ENCODE data around the gene MTCL1.

DNA sequence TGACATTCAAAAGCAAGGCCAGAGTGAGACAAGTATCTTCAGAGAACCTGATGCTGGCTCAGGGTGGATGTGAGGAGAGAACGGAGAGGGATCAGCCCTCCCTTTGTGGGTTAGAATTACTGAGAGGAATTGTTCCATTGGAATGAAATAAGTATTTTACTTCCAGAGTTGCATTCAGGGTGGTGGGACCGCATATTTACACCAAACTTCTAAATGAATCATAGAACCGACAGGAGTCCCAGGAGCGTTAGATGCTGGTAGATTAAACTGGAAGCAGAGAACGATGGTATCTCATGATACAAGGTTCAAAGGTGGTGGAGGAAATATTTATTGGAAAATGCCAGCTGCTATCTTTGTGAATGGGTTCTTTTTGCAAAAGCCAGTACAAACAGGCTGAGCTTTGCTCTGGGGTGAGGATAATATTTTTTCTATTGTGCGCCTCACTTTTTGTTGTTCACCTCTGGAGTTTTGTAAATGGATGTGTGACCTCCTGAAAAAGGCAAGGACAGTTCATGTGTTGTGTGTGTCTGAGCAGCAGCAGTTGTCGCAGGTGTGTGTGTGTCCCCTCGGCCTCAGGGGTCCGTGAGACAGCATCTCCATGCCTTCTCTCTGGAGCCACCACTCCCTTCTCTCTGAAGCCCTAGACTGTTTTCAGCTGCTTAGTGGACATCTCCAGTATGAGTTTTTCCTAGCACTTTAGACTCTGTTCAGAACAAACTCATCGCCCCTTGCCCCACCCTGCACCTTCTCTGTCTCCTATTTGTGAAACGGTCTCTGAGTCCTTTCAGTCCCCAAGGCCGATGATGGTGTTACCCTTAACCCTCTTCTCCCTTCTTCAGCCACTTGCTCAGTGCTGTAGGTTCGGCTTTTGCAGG, 17.8 kb downstream of the MTCL1 start:
- TF ChIP-seq CTCF (IDR thresholded peaks at IDR 0.05 in 2 of 3, conservative IDR thresholded peaks at IDR 0.05 in 1 of 3; ENCODE audit: borderline replicate concordance in 1 of 3, insufficient read depth in 1 of 3, low read depth in 2 of 3, low read length in 2 of 3) (no peak), POLR2AphosphoS5 (IDR thresholded peaks at IDR 0.05; ENCODE audit: low read depth, low read length) (no peak), RAD21 (IDR thresholded peaks at IDR 0.05; ENCODE audit: low read depth) (no peak), REST (IDR thresholded peaks at IDR 0.05; ENCODE audit: low read depth) (no peak), FOSL1 (IDR thresholded peaks at IDR 0.05; ENCODE audit: low read depth) (no peak), EZH2 (IDR thresholded peaks at IDR 0.05) (no peak), POLR2A (IDR thresholded peaks at IDR 0.05; ENCODE audit: borderline replicate concordance, extremely low read depth, insufficient read depth, insufficient read length) (no peak), MAX (IDR thresholded peaks at IDR 0.05) (no peak), SP1 (IDR thresholded peaks at IDR 0.05; ENCODE audit: low read depth) (no peak)

All from HCT116 (cell line).